Tibial artery (tissue), 4 donors: ENCODE data around the gene PAK2.

Source experiments
- DNase-seq, 2 donors: peaks; one replicate each; pipeline ENCODE4 v3.0.0-alpha.2; 2019
- H3K27ac ChIP-seq, 2 donors: fragments of 200-600 bp; sonication (generic) in 1 of 2; 1 replicate in 1 of 2; 2 replicates in 1 of 2; pipeline ENCODE4 v1.5.1; 2018 to 2019; ENCODE audit warnings: mild to moderate bottlenecking in 1 of 2
- H3K27me3 ChIP-seq, 2 donors: fragments of 200-600 bp; sonication (generic) in 1 of 2; one replicate each; pipeline versions ENCODE4 v1.5.1 to v1.6.0; 2016 to 2019
- H3K36me3 ChIP-seq, 3 donors: fragments of 200-600 bp; sonication (generic) in 2 of 3; one replicate each; pipeline ENCODE4 v1.5.1; 2016 to 2019; ENCODE audit warnings: mild to moderate bottlenecking in 2 of 3
- H3K4me1 ChIP-seq, 4 donors: fragments of 200-600 bp; sonication (generic) in 2 of 4; 1 replicate in 3 of 4; 2 replicates in 1 of 4; pipeline ENCODE4 v1.5.1; 2016 to 2019
- H3K4me3 ChIP-seq, 2 donors: fragments of 200-600 bp; sonication (generic) in 1 of 2; 1 replicate in 1 of 2; 2 replicates in 1 of 2; pipeline ENCODE4 v1.5.1; 2018 to 2019; ENCODE audit warnings: mild to moderate bottlenecking in 2 of 2
- H3K9me3 ChIP-seq, 3 donors: fragments of 200-600 bp; sonication (generic) in 1 of 3; one replicate each; pipeline ENCODE4 v1.5.1; 2016 to 2019
- CTCF ChIP-seq, 2 experiments: fragments of 200-600 bp in 1 of 2; fragments of 450-650 bp in 1 of 2; IDR thresholded peaks; one replicate each; pipeline ENCODE4 v1.5.1; 2017 to 2019; ENCODE audit warnings: antibody characterized with exemption in 2 of 2, mild to moderate bottlenecking in 1 of 2, moderate library complexity in 1 of 2
- intact Hi-C: fragments of 100-400 bp; cut with DNase I; formaldehyde crosslinking; loops from one replicate; pipeline ENCODE4 v1.15.0; 2023; ENCODE audit warnings: low total_unique reads

PAK2 gene

GRCh38 chr3:196792771-196793170 lies 53.1 kb downstream of the PAK2 start:
- Histone ChIP-seq H3K27me3 (no peaks in the 10 kb centered on the region), H3K9me3 (no peaks in the 10 kb centered on the region), H3K27ac (no peak overlapping the region), H3K4me1 (peaks cover 0 to 5% (median 0%) of the 10 kb centered on the region in 4 donors), H3K4me3 (no peak overlapping the region), H3K36me3 (peaks cover 0 to 14% (median 0%) of the 10 kb centered on the region in 3 donors)
- intact Hi-C loops, result no loop called here
- DNase-seq, result peak in 1 of 2 donors; percentile 28
- no peak for TF ChIP-seq CTCF (IDR thresholded peaks at IDR 0.05)

- Histone ChIP-seq H3K4me1 (peaks cover 0 to 5% (median 0%) of the 10 kb centered on the region in 4 donors), H3K36me3 (peaks cover 0 to 14% (median 0%) of the 10 kb centered on the region in 3 donors), H3K27me3 (no peaks in the 10 kb centered on the region), H3K4me3 (no peak overlapping the region), H3K9me3 (no peaks in the 10 kb centered on the region), H3K27ac (no peak overlapping the region)
- no peak for TF ChIP-seq CTCF (IDR thresholded peaks at IDR 0.05)
- DNase-seq, result no peak
- intact Hi-C loops, result no loop called here
Observed at GRCh38 chr3:196793246-196793645, 53.6 kb downstream of the PAK2 start.

GRCh38 chr3:196794467-196794866 lies 54.8 kb downstream of the PAK2 start:
- no peaks in the 10 kb centered on the region for H3K27me3 ChIP-seq
- no peak overlapping the region for H3K27ac ChIP-seq
- DNase-seq, result no peak
- peaks cover 0 to 5% (median 0%) of the 10 kb centered on the region in 4 donors for H3K4me1 ChIP-seq
- H3K9me3 ChIP-seq, result no peaks in the 10 kb centered on the region
- no peak overlapping the region for H3K4me3 ChIP-seq
- peaks cover 0 to 16% (median 0%) of the 10 kb centered on the region in 3 donors for H3K36me3 ChIP-seq
- intact Hi-C loops, result no loop called here
- TF ChIP-seq CTCF (IDR thresholded peaks at IDR 0.05), result no peak

- Histone ChIP-seq H3K4me1 (peaks cover 0 to 5% (median 0%) of the 10 kb centered on the region in 4 donors), H3K9me3 (no peaks in the 10 kb centered on the region), H3K36me3 (peaks cover 0 to 15% (median 0%) of the 10 kb centered on the region in 3 donors), H3K27me3 (no peaks in the 10 kb centered on the region), H3K27ac (no peak overlapping the region), H3K4me3 (no peak overlapping the region)
- intact Hi-C loops, result no loop called here
- no peak for DNase-seq
- no peak for TF ChIP-seq CTCF (IDR thresholded peaks at IDR 0.05)
Observed at GRCh38 chr3:196796317-196796716, 56.7 kb downstream of the PAK2 start.

GRCh38 chr3:196800742-196801434 lies 61.2 kb downstream of the PAK2 start:
- Histone ChIP-seq H3K9me3 (no peaks in the 10 kb centered on the region), H3K4me1 (no peaks in the 10 kb centered on the region), H3K4me3 (no peak overlapping the region), H3K27me3 (no peaks in the 10 kb centered on the region), H3K36me3 (peaks cover 10 to 44% (median 24%) of the 10 kb centered on the region in 3 donors), H3K27ac (no peak overlapping the region)
- DNase-seq, result no peak
- intact Hi-C loops, result no loop called here
- TF ChIP-seq CTCF (IDR thresholded peaks at IDR 0.05), result no peak
